IMR-90 (cell line): ENCODE data around the gene CYP3A4. TPM values are rescaled to one million over a fixed set of nuclear protein-coding genes. Genes with fewer than 3 reads are reported as not detected.
"Not testable (repeated sequence)": the region's sequence is repeated elsewhere in the genome, so short reads cannot be mapped to it uniquely, and the experiment has no call there.

Source experiments
- ATAC-seq: fragments of 200-7000 bp; cut with Tn5 transposase; 2 replicates; pipeline ENCODE4 v1.9.1; 2020; ENCODE audit warnings: low read depth, mild to moderate bottlenecking, moderate library complexity
- BruUV-seq: library from RNA; stranded (reverse); fragments of 400-500 nt; replicated peaks from 2 replicates; lab custom pipeline; 2021; lab: Mats Ljungman, UMichigan
- CTCF ChIA-PET: fragments of 300-600 bp; formaldehyde crosslinking; extraction: SDS; loops from one replicate; lab custom pipeline; 2021; ENCODE audit warnings: antibody characterized with exemption; lab: Yijun Ruan, JAX
- POLR2A ChIA-PET: fragments of 300-600 bp; sonication (Branson Sonifier 250); formaldehyde crosslinking; loops from one replicate; lab custom pipeline; 2022; ENCODE audit warnings: antibody characterized with exemption; ENCODE audit not compliant: unreplicated experiment; lab: Charles Lee
- DNase-seq: peaks from one replicate; pipeline ENCODE4 v3.0.0; 2013
- H2AFZ ChIP-seq: replicated peaks from 2 replicates; pipeline ENCODE3; 2013; ENCODE audit warnings: low read length, mild to moderate bottlenecking; ENCODE audit not compliant: poor library complexity
- H2AK5ac ChIP-seq: 2 replicates; pipeline ENCODE4 v1.6.1; 2013; ENCODE audit warnings: low read depth, low read length, inconsistent platforms
- H2AK9ac ChIP-seq: replicated peaks from 2 replicates; pipeline ENCODE3; 2013; ENCODE audit warnings: mild to moderate bottlenecking, low read depth, low read length, moderate library complexity; ENCODE audit not compliant: poor library complexity
- H2BK120ac ChIP-seq: 2 replicates; pipeline ENCODE4 v1.6.1; 2013; ENCODE audit warnings: low read depth, low read length, inconsistent platforms
- H2BK15ac ChIP-seq: 3 replicates; pipeline ENCODE4 v1.6.1; 2013; ENCODE audit warnings: low read depth, low read length, inconsistent platforms
- H2BK20ac ChIP-seq: 2 replicates; pipeline ENCODE4 v1.6.1; 2013; ENCODE audit warnings: low read depth, mild to moderate bottlenecking, inconsistent platforms, low read length, moderate library complexity
- H2BK5ac ChIP-seq: 2 replicates; pipeline ENCODE4 v1.6.1; 2013; ENCODE audit warnings: mild to moderate bottlenecking, low read depth, low read length, inconsistent platforms; ENCODE audit not compliant: poor library complexity, severe bottlenecking
- H3K14ac ChIP-seq: replicated peaks from 2 replicates; pipeline ENCODE4 v1.6.1; 2013; ENCODE audit warnings: low read depth, low read length, inconsistent platforms
- H3K18ac ChIP-seq: 2 replicates; pipeline ENCODE4 v1.6.1; 2013; ENCODE audit warnings: low read depth, low read length, control low read depth
- H3K23ac ChIP-seq: 2 replicates; pipeline ENCODE4 v1.6.1; 2013; ENCODE audit warnings: low read depth, low read length, inconsistent platforms
- H3K27ac ChIP-seq: 2 replicates; pipeline ENCODE4 v1.5.1; 2013; ENCODE audit warnings: mild to moderate bottlenecking, control low read depth, low read length; ENCODE audit not compliant: insufficient read depth
- H3K27me3 ChIP-seq: 2 replicates; pipeline ENCODE4 v1.6.1; 2013; ENCODE audit warnings: low read length; ENCODE audit not compliant: control insufficient read depth, insufficient read depth
- H3K36me3 ChIP-seq: 2 replicates; pipeline ENCODE4 v1.6.1; 2013; ENCODE audit warnings: low read length, mixed read lengths; ENCODE audit not compliant: control insufficient read depth, insufficient read depth
- H3K4ac ChIP-seq: 2 replicates; pipeline ENCODE4 v1.6.1; 2013; ENCODE audit warnings: low read depth, low read length, inconsistent platforms
- H3K4me1 ChIP-seq: 2 replicates; pipeline ENCODE4 v1.6.1; 2013; ENCODE audit warnings: low read length, mixed read lengths; ENCODE audit not compliant: control insufficient read depth, insufficient read depth
- H3K4me2 ChIP-seq: 2 replicates; pipeline ENCODE4 v1.6.1; 2013; ENCODE audit warnings: low read depth, mild to moderate bottlenecking, control low read depth, low read length, moderate library complexity
- H3K4me3 ChIP-seq: 2 replicates; pipeline ENCODE4 v1.5.1; 2013; ENCODE audit warnings: low read depth, mild to moderate bottlenecking, control low read depth, low read length, moderate library complexity; ENCODE audit not compliant: insufficient read depth
- H3K56ac ChIP-seq: 2 replicates; pipeline ENCODE4 v1.6.1; 2013; ENCODE audit warnings: low read length, inconsistent platforms; ENCODE audit not compliant: insufficient read depth; ENCODE audit errors: extremely low read depth
- H3K79me1 ChIP-seq, 2 experiments: 2 replicates each; pipeline ENCODE4 v1.6.1; 2013; ENCODE audit warnings: low read length in 2 of 2, inconsistent platforms in 1 of 2, low read depth in 1 of 2
- H3K9ac ChIP-seq: 2 replicates; pipeline ENCODE4 v1.6.1; 2013; ENCODE audit warnings: low read depth, low read length, control low read depth
- H3K9me1 ChIP-seq: 2 replicates; pipeline ENCODE4 v1.6.1; 2013; ENCODE audit warnings: low read length, inconsistent platforms; ENCODE audit not compliant: insufficient read depth
- H3K9me3 ChIP-seq: 2 replicates; pipeline ENCODE4 v1.6.1; 2013; ENCODE audit warnings: low read length; ENCODE audit not compliant: control insufficient read depth, insufficient read depth
- H4K20me1 ChIP-seq: 2 replicates; pipeline ENCODE4 v1.6.1; 2013; ENCODE audit warnings: low read length, inconsistent platforms; ENCODE audit not compliant: insufficient read depth
- H4K5ac ChIP-seq: 2 replicates; pipeline ENCODE4 v1.6.1; 2013; ENCODE audit warnings: mild to moderate bottlenecking, low read depth, low read length, control low read depth
- H4K8ac ChIP-seq, 2 experiments: 2 replicates each; pipeline ENCODE4 v1.6.1; 2013; ENCODE audit warnings: low read depth in 2 of 2, low read length in 2 of 2, control low read depth in 1 of 2, inconsistent platforms in 1 of 2
- H4K91ac ChIP-seq: 2 replicates; pipeline ENCODE4 v1.6.1; 2013; ENCODE audit warnings: low read depth, low read length, inconsistent platforms; ENCODE audit not compliant: insufficient read depth
- WGBS, 2 experiments: methylation state at CpG; one replicate each; pipeline versions ENCODE4 v1.1.5 to v1.1.7; 2013; ENCODE audit warnings: missing lambda C conversion rate in 2 of 2; ENCODE audit not compliant: insufficient read length in 1 of 2; ENCODE audit errors: extremely low coverage in 2 of 2; 5-methylcytosine and 5-hydroxymethylcytosine counted together
- dilution Hi-C: fragments of 300-500 bp; cut with HindIII; formaldehyde crosslinking; loops from one replicate; pipeline ENCODE4 v1.14.3; 2018; ENCODE audit warnings: low sequenced_read_pairs; ENCODE audit not compliant: unreplicated experiment
- in situ Hi-C: fragments of 300-500 bp; cut with MboI; formaldehyde crosslinking; loops from 3 replicates; pipeline ENCODE4 v1.14.3; 2019; ENCODE audit warnings: low sequenced_read_pairs, inconsistent platforms, mixed read lengths
- intact Hi-C: fragments of 100-400 bp; cut with micrococcal nuclease; formaldehyde crosslinking; loops from 2 replicates; pipeline ENCODE4 v1.10.0; 2022
- polyA plus RNA-seq, 3 experiments: library from polyadenylated mRNA; depleted of rRNA; stranded (reverse); fragments of >200 nt; gene quantifications; 2 replicates each; pipeline ENCODE4 v1.2.3, GENCODE V29; 2012; ENCODE audit warnings: low replicate concordance in 1 of 3
- total RNA-seq: library from RNA; depleted of rRNA; stranded (reverse); fragments of >200 nt; gene quantifications from 2 replicates; pipeline ENCODE4 v1.2.3, GENCODE V29; 2012

Gene CYP3A4
- total and polyA plus RNA-seq, 2 of the 4 experiments (the other 2 are of a cell fraction): not detected

- not testable (repeated sequence) for H3K14ac ChIP-seq, BruUV-seq, H2AFZ ChIP-seq
Observed at GRCh38 chr7:99785654-99786053, 1.7 kb upstream of the CYP3A4 start.

More at GRCh38 chr7:99785654-99786053, 1.7 kb upstream of the CYP3A4 start:
- H3K27me3 ChIP-seq, H3K4me3 ChIP-seq, dilution Hi-C loops, H3K4ac ChIP-seq, H2BK15ac ChIP-seq, H4K8ac ChIP-seq, CTCF ChIA-PET, H2AK5ac ChIP-seq, H3K36me3 ChIP-seq, ATAC-seq, H3K4me1 ChIP-seq, H2BK20ac ChIP-seq, intact Hi-C loops, H3K4me2 ChIP-seq, H2BK5ac ChIP-seq, H3K79me1 ChIP-seq, H4K20me1 ChIP-seq, DNase-seq, H3K23ac ChIP-seq, H3K9me1 ChIP-seq, in situ Hi-C loops, H3K27ac ChIP-seq, H4K91ac ChIP-seq, H4K5ac ChIP-seq, H3K9ac ChIP-seq, H3K18ac ChIP-seq, H2AK9ac ChIP-seq, H2BK120ac ChIP-seq, POLR2A ChIA-PET, H3K9me3 ChIP-seq, H3K56ac ChIP-seq: not testable (repeated sequence)
- 80% methylated on average over 1 of the region's 3 CpGs; no CpG with 5 or more reads in 1 of the 2 experiments for WGBS, 2 experiments
